Activated naive CD8-positive, alpha-beta T cell treated with anti-CD3 and anti-CD28 coated beads, Interleukin-2, amount 10 ng/mL, durations not matched to agents 7 days and 5 days (primary cell): ENCODE measurements around the gene OVCH1. TPM values are rescaled to one million over a fixed set of nuclear protein-coding genes. Genes with fewer than 3 reads are reported as not detected.

ENCODE experiments used
- ATAC-seq: fragments of 150-1000 bp; cut with Tn5 transposase; one replicate; pipeline ENCODE4 v1.10.0; 2021; ENCODE audit warnings: low read depth, moderate library complexity
- POLR2A ChIA-PET: fragments of 350-600 bp; sonication (Branson Sonifier 250); formaldehyde crosslinking; loops from one replicate; lab custom pipeline; 2021; ENCODE audit warnings: antibody characterized with exemption; lab: Charles Lee
- DNase-seq: peaks from one replicate; pipeline ENCODE4 v3.0.0; 2021
- H3K27ac Mint-ChIP-seq: one replicate; pipeline ENCODE4 v1.8.0; 2022; ENCODE audit warnings: mild to moderate bottlenecking, mixed read lengths
- H3K27me3 Mint-ChIP-seq: one replicate; pipeline ENCODE4 v1.8.0; 2022; ENCODE audit warnings: mild to moderate bottlenecking, moderate library complexity, mixed read lengths
- H3K36me3 Mint-ChIP-seq: one replicate; pipeline ENCODE4 v1.8.0; 2021; ENCODE audit warnings: mild to moderate bottlenecking, mixed read lengths
- H3K4me1 Mint-ChIP-seq: one replicate; pipeline ENCODE4 v1.8.0; 2021; ENCODE audit warnings: mixed read lengths
- H3K4me3 Mint-ChIP-seq: one replicate; pipeline ENCODE4 v1.8.0; 2022; ENCODE audit warnings: mild to moderate bottlenecking, moderate library complexity, mixed read lengths
- H3K9me3 Mint-ChIP-seq: one replicate; pipeline ENCODE4 v1.8.0; 2021; ENCODE audit warnings: mixed read lengths
- total RNA-seq, 2 experiments: library from RNA; stranded (reverse); gene quantifications; one replicate each; pipeline ENCODE4 v1.2.3, GENCODE V29; 2021

OVCH1 gene
- total RNA-seq, 2 experiments from 2014 or later: not detected

DNA sequence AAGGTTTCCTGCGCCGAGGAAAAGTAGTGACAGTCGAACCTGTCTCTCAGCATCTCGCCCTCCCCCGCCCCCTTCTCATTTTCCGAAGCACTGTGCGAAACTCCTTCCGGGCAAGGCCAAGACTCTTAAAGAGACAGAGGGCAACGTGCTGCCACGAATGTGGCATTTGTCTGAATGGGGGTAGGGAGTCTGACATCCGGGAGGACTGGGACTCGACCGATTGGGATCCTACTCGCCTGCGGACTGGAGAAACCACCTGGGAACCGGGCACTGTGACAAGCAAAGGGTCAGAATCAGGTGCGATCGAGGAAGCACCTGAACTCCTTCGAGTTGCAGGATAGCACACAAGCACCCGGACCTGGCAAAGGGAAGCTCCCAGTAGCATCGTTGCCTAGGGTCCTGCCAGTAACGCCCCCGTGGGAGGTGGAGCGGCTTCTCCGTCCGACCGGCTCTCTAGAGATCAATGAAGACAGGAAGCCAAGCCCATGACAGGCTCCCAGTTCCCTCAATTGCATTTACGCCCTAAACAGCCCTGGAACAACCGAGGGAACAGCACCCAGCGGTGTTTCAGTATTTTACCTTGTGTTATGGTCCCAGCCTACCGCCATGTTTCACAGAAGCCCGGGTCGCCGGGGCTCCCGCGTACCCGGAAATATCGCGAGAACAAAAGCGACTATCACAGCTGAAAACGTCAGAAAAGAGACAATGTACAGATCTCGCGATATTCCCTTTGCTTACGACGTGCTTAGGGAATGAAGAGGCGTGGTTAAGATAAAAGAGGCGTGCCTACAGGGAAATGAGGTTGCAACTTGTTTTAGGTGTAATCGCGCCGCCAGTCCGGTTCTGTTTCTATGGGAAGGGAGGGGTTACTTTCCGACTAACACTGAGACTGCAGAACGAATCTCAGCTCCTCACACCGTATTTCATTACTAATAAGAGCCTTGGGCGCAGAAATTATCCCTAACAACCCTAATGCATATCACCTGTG lies 116.7 kb downstream of the OVCH1 start, which contains the start of gene ERGIC2:
ERGIC2 (minus strand) TSS at position 637 of the 988 bp plus-strand sequence. CDS start 9,539 bp downstream, outside the sequence.
- DNase-seq (peak; percentile 81), ATAC-seq (peak; percentile 95)
- peak within 1 kb of the TSS; percentile 95 for H3K27ac Mint-ChIP-seq
- H3K4me3 Mint-ChIP-seq: peak within 1 kb of the TSS; percentile 97
- H3K4me1 Mint-ChIP-seq: peaks cover 27% of the 10 kb centered on the region
- POLR2A ChIA-PET: interaction anchor here (1.0 to 1.4 kb wide), 3 partner anchors 9 to 1945 kb away, joined by 3 to 4 read pairs (median 3); no protein-coding TSS in a partner anchor
- H3K36me3 Mint-ChIP-seq: peaks cover 11% of the 10 kb centered on the region
- no peaks in the 10 kb centered on the region for H3K9me3 Mint-ChIP-seq
- H3K27me3 Mint-ChIP-seq: no peaks in the 10 kb centered on the region

Other genes with a start within 250 kb of the OVCH1 start
- 10 to 100 TPM; 61.1 to 68.2 TPM for gene ERGIC2, start 116.5 kb downstream of the OVCH1 start, total RNA-seq